GM12801 (cell line): Measurements from ENCODE around the gene NRAP.

Experiments
- CTCF ChIP-seq: IDR thresholded peaks from one replicate; pipeline ENCODE4 v1.5.1; 2011; ENCODE audit warnings: control low read depth; ENCODE audit not compliant: insufficient read length; ENCODE audit errors: extremely low read depth

NRAP gene

GRCh38 chr10:113613427-113613826 is 50.4 kb downstream of the NRAP start:
- TF ChIP-seq CTCF: no peak

GRCh38 chr10:113612154-113612553 is 51.7 kb downstream of the NRAP start:
- no peak for TF ChIP-seq CTCF

- TF ChIP-seq CTCF: no peak
Measured at GRCh38 chr10:113610631-113611601, 52.9 kb downstream of the NRAP start.

GRCh38 chr10:113609704-113610108 is 54.1 kb downstream of the NRAP start:
- TF ChIP-seq CTCF: no peak

GRCh38 chr10:113605268-113605978 is 58.4 kb downstream of the NRAP start:
- TF ChIP-seq CTCF: no peak

- TF ChIP-seq CTCF: no peak
Measured at GRCh38 chr10:113604572-113604971, 59.3 kb downstream of the NRAP start.

GRCh38 chr10:113603057-113603777 is 60.6 kb downstream of the NRAP start:
- no peak for TF ChIP-seq CTCF
